Measurements from ENCODE around the gene GALM. TPM values are rescaled to one million over a fixed set of nuclear protein-coding genes. Genes with fewer than 3 reads are reported as not detected.

The GALM gene
- total and polyA plus RNA-seq, 10 of the 15 experiments (the other 5 are each of a cell fraction or from before 2014, with no cell fraction given), result 1.1 to 4.0 (median 1.7) TPM

DNA sequence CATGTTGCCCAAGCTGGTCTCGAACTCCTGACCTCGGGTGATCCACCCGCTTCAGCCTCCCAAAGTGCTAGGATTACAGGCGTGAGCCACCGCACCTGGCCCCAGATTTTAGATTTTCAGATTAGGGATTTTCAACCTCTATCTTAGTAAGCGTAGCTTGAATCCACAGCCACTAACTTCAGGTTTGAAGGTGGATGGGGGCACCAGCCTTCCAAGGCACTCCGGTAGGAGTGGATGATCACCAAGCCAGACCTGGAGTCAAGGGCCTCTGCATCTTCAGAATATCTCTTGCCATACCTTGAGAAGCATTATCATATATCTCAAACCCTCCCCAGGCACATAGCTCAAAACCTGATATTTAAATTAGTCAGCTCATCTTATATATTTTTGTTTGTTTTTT is 17.9 kb downstream of the GALM start:
- 89% methylated on average over 7 of the region's 7 CpGs for WGBS (ENCODE audit: insufficient coverage, insufficient replicate concordance, low lambda C conversion rate, missing lambda C conversion rate)
- Histone ChIP-seq H3K79me2 (ENCODE audit: control insufficient read depth, insufficient read depth, low read length) (no peaks in the 10 kb centered on the region), H4K20me1 (ENCODE audit: control insufficient read depth, insufficient read depth) (no peaks in the 10 kb centered on the region), H3K36me3 (ENCODE audit: control insufficient read depth in 2 of 2, insufficient read depth in 2 of 2, low read length in 1 of 2) (no peaks in the 10 kb centered on the region), H3K4me2 (ENCODE audit: control insufficient read depth, insufficient read depth) (no peak overlapping the region), H3K4me1 (ENCODE audit: control insufficient read depth, insufficient read depth, low read length) (no peaks in the 10 kb centered on the region), H3K9ac (ENCODE audit: control insufficient read depth, insufficient read depth, low read length) (no peak overlapping the region), H2AFZ (ENCODE audit: control insufficient read depth, low read depth, low read length) (no peak overlapping the region), H3K27ac (ENCODE audit: control insufficient read depth, insufficient read depth) (no peak overlapping the region), H3K9me3 (replicated peaks; ENCODE audit: control insufficient read depth, insufficient read depth, low read length) (no peaks in the 10 kb centered on the region), H3K27me3 (replicated peaks in 1 of 2; ENCODE audit: control insufficient read depth in 2 of 2, insufficient read depth in 2 of 2, low read length in 1 of 2) (no peaks in the 10 kb centered on the region), H3K4me3 (no peak overlapping the region)
- no TSS peak for BruUV-seq (replicated peaks)
- FAIRE-seq (no peak), ATAC-seq (no peak), DNase-seq (ENCODE audit: low read depth, low spot score) (no peak)
- CTCF ChIA-PET, result interaction anchor here (1.0 to 1.2 kb wide), 3 partner anchors 13 to 102 kb away, joined by 3 read pairs; no protein-coding TSS in a partner anchor
- POLR2A ChIA-PET, result interaction anchor here (0.5 to 1.4 kb wide), 4 partner anchors 10 to 139 kb away, joined by 3 to 6 read pairs (median 4); no protein-coding TSS in a partner anchor
- RAD21 ChIA-PET (ENCODE audit: unreplicated experiment), result interaction anchor here (0.9 kb wide), 1 partner anchor 102 kb away, joined by 3 read pairs; no protein-coding TSS in a partner anchor
- in situ Hi-C loops (cut with MboI) (no loop called here), intact Hi-C loops (cut with micrococcal nuclease; ENCODE audit: unreplicated experiment) (no loop called here)
- SMC1A ChIA-PET (ENCODE audit: uncharacterized antibody, unreplicated experiment), result interaction anchor here (0.6 to 1.0 kb wide), 2 partner anchors 13 to 15 kb away, joined by 3 to 4 read pairs; no protein-coding TSS in a partner anchor
- no peak for TF ChIP-seq TCF12 (IDR thresholded peaks at IDR 0.05; ENCODE audit: low read depth, low read length)
- TF ChIP-seq, protein P1, sequence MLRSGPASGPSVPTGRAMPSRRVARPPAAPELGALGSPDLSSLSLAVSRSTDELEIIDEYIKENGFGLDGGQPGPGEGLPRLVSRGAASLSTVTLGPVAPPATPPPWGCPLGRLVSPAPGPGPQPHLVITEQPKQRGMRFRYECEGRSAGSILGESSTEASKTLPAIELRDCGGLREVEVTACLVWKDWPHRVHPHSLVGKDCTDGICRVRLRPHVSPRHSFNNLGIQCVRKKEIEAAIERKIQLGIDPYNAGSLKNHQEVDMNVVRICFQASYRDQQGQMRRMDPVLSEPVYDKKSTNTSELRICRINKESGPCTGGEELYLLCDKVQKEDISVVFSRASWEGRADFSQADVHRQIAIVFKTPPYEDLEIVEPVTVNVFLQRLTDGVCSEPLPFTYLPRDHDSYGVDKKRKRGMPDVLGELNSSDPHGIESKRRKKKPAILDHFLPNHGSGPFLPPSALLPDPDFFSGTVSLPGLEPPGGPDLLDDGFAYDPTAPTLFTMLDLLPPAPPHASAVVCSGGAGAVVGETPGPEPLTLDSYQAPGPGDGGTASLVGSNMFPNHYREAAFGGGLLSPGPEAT (IDR thresholded peaks at IDR 0.05; ENCODE audit: low read depth), result no peak
- TF ChIP-seq, protein P2, sequence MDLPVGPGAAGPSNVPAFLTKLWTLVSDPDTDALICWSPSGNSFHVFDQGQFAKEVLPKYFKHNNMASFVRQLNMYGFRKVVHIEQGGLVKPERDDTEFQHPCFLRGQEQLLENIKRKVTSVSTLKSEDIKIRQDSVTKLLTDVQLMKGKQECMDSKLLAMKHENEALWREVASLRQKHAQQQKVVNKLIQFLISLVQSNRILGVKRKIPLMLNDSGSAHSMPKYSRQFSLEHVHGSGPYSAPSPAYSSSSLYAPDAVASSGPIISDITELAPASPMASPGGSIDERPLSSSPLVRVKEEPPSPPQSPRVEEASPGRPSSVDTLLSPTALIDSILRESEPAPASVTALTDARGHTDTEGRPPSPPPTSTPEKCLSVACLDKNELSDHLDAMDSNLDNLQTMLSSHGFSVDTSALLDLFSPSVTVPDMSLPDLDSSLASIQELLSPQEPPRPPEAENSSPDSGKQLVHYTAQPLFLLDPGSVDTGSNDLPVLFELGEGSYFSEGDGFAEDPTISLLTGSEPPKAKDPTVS (IDR thresholded peaks at IDR 0.05; ENCODE audit: low read depth, low read length), result no peak
- TF ChIP-seq MTA3 (IDR thresholded peaks at IDR 0.05; ENCODE audit: borderline replicate concordance, low read length), result no peak
- TF ChIP-seq KAT2A (conservative IDR thresholded peaks at IDR 0.05; ENCODE audit: control insufficient read depth, low read depth, low read length), result no peak
- TF ChIP-seq, protein P3, sequence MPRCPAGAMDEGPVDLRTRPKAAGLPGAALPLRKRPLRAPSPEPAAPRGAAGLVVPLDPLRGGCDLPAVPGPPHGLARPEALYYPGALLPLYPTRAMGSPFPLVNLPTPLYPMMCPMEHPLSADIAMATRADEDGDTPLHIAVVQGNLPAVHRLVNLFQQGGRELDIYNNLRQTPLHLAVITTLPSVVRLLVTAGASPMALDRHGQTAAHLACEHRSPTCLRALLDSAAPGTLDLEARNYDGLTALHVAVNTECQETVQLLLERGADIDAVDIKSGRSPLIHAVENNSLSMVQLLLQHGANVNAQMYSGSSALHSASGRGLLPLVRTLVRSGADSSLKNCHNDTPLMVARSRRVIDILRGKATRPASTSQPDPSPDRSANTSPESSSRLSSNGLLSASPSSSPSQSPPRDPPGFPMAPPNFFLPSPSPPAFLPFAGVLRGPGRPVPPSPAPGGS (IDR thresholded peaks at IDR 0.05; ENCODE audit: borderline replicate concordance, insufficient read depth, low read depth, low read length, poor library complexity, severe bottlenecking), result no peak
- TF ChIP-seq TCF7 (IDR thresholded peaks at IDR 0.05; ENCODE audit: borderline replicate concordance), result no peak
- TF ChIP-seq IKZF2 (IDR thresholded peaks at IDR 0.05), result no peak
- TF ChIP-seq NFYB (IDR thresholded peaks at IDR 0.05; ENCODE audit: insufficient read depth, low read depth, low read length), result no peak
- TF ChIP-seq ETV6 (conservative IDR thresholded peaks at IDR 0.05 in 1 of 2, IDR thresholded peaks at IDR 0.05 in 1 of 2; ENCODE audit: borderline replicate concordance in 1 of 2, low read depth in 1 of 2), result no peak
- TF ChIP-seq, protein P4, sequence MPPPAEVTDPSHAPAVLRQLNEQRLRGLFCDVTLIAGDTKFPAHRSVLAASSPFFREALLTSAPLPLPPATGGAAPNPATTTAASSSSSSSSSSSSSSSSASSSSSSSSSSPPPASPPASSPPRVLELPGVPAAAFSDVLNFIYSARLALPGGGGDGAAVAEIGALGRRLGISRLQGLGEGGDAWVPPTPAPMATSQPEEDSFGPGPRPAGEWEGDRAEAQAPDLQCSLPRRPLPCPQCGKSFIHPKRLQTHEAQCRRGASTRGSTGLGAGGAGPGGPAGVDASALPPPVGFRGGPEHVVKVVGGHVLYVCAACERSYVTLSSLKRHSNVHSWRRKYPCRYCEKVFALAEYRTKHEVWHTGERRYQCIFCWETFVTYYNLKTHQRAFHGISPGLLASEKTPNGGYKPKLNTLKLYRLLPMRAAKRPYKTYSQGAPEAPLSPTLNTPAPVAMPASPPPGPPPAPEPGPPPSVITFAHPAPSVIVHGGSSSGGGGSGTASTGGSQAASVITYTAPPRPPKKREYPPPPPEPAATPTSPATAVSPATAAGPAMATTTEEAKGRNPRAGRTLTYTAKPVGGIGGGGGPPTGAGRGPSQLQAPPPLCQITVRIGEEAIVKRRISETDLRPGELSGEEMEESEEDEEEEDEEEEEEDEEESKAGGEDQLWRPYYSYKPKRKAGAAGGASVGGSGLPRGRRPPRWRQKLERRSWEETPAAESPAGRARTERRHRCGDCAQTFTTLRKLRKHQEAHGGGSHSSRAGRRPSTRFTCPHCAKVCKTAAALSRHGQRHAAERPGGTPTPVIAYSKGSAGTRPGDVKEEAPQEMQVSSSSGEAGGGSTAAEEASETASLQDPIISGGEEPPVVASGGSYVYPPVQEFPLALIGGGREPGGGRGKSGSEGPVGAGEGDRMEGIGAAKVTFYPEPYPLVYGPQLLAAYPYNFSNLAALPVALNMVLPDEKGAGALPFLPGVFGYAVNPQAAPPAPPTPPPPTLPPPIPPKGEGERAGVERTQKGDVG (CRISPR knock-in tag; IDR thresholded peaks at IDR 0.05), result no peak
- no peak for TF ChIP-seq MTA2 (IDR thresholded peaks at IDR 0.05; ENCODE audit: low read depth)
- no peak for TF ChIP-seq RELA (IDR thresholded peaks at IDR 0.05; ENCODE audit: borderline replicate concordance, partially characterized antibody)
- TF ChIP-seq MEF2B (IDR thresholded peaks at IDR 0.05; ENCODE audit: partially characterized antibody, poor library complexity, severe bottlenecking), result no peak
- TF ChIP-seq, protein P5, sequence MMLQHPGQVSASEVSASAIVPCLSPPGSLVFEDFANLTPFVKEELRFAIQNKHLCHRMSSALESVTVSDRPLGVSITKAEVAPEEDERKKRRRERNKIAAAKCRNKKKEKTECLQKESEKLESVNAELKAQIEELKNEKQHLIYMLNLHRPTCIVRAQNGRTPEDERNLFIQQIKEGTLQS (IDR thresholded peaks at IDR 0.05; ENCODE audit: borderline replicate concordance, extremely low read depth, low read depth, low read length), result no peak
